ENCODE measurements around the gene TTC21B.

The TTC21B gene

GRCh38 chr2:165924946-165925345 is 28.6 kb downstream of the TTC21B start:
- no peak for DNase-seq (ENCODE audit: low read depth in 3 of 3)

GRCh38 chr2:165920748-165921147 is 32.8 kb downstream of the TTC21B start:
- no peak for DNase-seq (ENCODE audit: low read depth in 3 of 3)

GRCh38 chr2:165913636-165914035 is 39.9 kb downstream of the TTC21B start:
- no peak for DNase-seq (ENCODE audit: low read depth in 3 of 3)

GRCh38 chr2:165911981-165912380 is 41.6 kb downstream of the TTC21B start:
- no peak for DNase-seq (ENCODE audit: low read depth in 3 of 3)

- no peak for DNase-seq (ENCODE audit: low read depth in 3 of 3)
These were observed 42.3 kb downstream of the TTC21B start for GRCh38 chr2:165911231-165911630.

- no peak for DNase-seq (ENCODE audit: low read depth in 3 of 3)
These were observed 44.1 kb downstream of the TTC21B start for GRCh38 chr2:165909466-165909865.

GRCh38 chr2:165905854-165906253 is 47.7 kb downstream of the TTC21B start:
- no peak for DNase-seq (ENCODE audit: low read depth in 3 of 3)

- no peak for DNase-seq (ENCODE audit: low read depth in 3 of 3)
These were observed 48.3 kb downstream of the TTC21B start for GRCh38 chr2:165905269-165905668.

- no peak for DNase-seq (ENCODE audit: low read depth in 3 of 3)
These were observed 49.1 kb downstream of the TTC21B start for GRCh38 chr2:165904432-165904831.

- no peak for DNase-seq (ENCODE audit: low read depth in 3 of 3)
These were observed 50.2 kb downstream of the TTC21B start for GRCh38 chr2:165903406-165903805.

- no peak for DNase-seq (ENCODE audit: low read depth in 3 of 3)
These were observed 50.6 kb downstream of the TTC21B start for GRCh38 chr2:165902934-165903333.

- no peak for DNase-seq (ENCODE audit: low read depth in 3 of 3)
These were observed 51.8 kb downstream of the TTC21B start for GRCh38 chr2:165901620-165902298.

GRCh38 chr2:165899311-165899710 is 54.3 kb downstream of the TTC21B start:
- no peak for DNase-seq (ENCODE audit: low read depth in 3 of 3)

GRCh38 chr2:165898381-165898780 is 55.2 kb downstream of the TTC21B start:
- DNase-seq (ENCODE audit: low read depth in 3 of 3): no peak

- DNase-seq (ENCODE audit: low read depth in 3 of 3): no peak
These were observed 55.9 kb downstream of the TTC21B start for GRCh38 chr2:165897726-165898125.

- DNase-seq (ENCODE audit: low read depth in 3 of 3): no peak
These were observed 56.5 kb downstream of the TTC21B start for GRCh38 chr2:165897074-165897473.

- DNase-seq (ENCODE audit: low read depth in 3 of 3): no peak
These were observed 57.6 kb downstream of the TTC21B start for GRCh38 chr2:165895974-165896373.

- no peak for DNase-seq (ENCODE audit: low read depth in 3 of 3)
These were observed 60.0 kb downstream of the TTC21B start for GRCh38 chr2:165893556-165893955.

GRCh38 chr2:165892526-165892925 is 61.0 kb downstream of the TTC21B start:
- DNase-seq (ENCODE audit: low read depth in 3 of 3): no peak

- DNase-seq (ENCODE audit: low read depth in 3 of 3): no peak
These were observed 61.6 kb downstream of the TTC21B start for GRCh38 chr2:165891943-165892342.

GRCh38 chr2:165891345-165891744 is 62.2 kb downstream of the TTC21B start:
- no peak for DNase-seq (ENCODE audit: low read depth in 3 of 3)

GRCh38 chr2:165889798-165890197 is 63.8 kb downstream of the TTC21B start:
- DNase-seq (ENCODE audit: low read depth in 3 of 3): no peak

- no peak for DNase-seq (ENCODE audit: low read depth in 3 of 3)
These were observed 64.4 kb downstream of the TTC21B start for GRCh38 chr2:165889158-165889557.

GRCh38 chr2:165888171-165888570 is 65.4 kb downstream of the TTC21B start:
- DNase-seq (ENCODE audit: low read depth in 3 of 3): no peak

Data from stimulated activated CD4-positive, alpha-beta T cell treated with anti-CD3 and anti-CD28 coated beads, TNF-alpha, amount 100 ng/mL, for 48 hours (primary cell).